Dedifferentiated amniotic fluid mesenchymal stem cell (primary cell): ENCODE measurements around the gene SHANK2.

Source experiments
- DNase-seq: peaks from one replicate; pipeline ENCODE4 v3.0.0-alpha.2; 2016; ENCODE audit errors: extremely low spot score

The SHANK2 gene

DNA sequence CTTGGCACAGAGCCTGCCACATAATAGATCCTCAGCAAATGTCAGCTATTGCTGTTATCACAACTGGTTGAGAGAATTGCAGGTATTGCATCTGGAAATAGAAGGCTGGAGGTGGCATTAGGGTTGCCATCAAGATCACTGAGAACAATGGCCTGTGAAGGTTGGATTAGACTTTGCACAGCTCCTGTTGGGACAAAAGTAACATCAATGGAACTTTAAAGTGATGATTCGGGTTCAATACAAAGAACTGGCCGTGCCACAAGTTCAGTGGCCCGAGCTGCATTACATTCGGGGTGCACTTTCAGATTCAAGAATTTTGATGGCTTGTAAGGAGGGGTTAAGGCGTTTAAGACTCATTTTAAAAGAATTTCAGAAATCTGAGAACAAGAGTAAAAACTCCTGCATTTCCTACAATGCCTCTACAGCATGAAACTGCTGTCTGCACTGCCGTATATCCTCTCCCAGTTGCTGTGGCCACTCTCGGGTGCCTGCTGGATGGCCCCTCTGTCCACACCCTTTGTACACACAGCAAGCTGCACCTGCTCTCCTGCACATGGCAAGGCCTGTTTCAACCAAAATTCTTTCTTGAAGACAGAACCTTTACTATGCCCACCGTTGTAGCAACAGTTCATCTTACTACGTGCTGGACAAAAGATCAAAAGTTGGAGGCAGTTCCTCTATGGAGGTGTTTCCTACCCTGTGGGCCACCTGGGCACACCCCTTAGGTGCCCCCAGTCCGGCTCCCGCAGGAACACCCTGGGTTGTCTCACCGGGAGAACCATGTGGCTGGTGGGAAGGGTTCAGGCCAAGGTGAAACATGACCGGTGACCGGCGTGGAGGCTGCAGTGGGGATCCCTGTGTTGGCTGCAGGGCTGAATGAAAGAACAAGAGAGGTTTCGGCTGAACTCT, 17.5 kb upstream of the SHANK2 start:
- DNase-seq: no peak

DNA sequence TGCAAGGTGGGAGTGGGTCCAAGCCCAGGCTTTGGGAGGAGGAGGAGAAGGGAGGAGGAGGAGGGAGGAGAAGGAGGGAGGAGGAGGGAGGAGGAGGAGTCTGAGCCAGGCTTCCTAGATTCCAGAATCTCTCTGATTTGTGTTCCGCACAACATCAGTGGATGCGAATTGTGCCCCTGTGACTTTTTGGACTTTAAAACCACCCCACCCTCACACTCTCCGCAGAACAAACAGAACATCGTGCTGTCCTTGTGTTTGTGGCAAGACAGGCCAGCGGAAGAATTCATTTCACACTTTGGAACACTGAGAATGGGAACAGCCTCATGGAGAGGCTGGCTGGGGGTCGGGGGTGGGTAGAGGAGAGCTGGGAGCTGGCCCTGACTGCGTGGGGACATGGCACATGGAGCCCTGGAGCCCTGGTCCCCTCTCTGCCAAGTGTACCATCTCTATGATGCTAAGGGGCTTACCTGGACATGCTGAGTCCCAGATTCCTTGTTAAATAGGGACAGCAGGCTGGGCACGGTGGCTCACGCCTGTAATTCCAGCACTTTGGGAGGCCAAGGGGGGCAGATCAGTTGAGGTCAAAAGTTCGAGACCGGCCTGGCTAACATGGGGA, 16.4 kb upstream of the SHANK2 start:
- DNase-seq: no peak

DNA sequence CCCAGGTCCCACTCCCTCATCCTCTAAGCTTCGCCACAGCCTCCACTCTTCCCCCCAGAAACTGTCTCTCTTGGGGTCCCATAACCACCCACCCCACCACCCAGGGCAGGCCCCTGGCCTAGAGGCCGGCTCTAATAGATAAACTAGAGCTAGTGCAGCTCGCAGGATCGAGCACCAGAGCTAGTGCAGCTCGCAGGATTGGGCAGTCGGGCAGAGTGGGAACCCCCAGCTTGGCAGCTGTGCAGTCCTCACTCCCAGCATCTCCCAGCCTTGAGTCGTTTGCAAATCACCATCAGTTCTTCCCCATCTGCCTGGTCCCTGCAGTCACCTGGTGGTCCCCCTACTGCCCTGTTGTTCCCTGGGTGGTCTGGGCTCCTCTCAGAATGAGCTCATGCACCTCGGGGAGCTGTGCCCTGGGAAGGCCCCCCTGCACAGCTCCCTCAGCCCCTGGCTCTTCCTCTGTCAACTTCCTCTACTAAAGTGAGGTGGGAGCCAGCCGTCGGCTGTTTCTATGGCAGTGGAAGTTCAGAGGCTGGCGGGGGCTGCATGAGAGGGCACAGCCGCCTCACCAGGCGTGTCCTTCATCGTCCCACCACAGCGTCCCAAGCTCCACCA, 15.5 kb upstream of the SHANK2 start:
- DNase-seq: no peak

DNA sequence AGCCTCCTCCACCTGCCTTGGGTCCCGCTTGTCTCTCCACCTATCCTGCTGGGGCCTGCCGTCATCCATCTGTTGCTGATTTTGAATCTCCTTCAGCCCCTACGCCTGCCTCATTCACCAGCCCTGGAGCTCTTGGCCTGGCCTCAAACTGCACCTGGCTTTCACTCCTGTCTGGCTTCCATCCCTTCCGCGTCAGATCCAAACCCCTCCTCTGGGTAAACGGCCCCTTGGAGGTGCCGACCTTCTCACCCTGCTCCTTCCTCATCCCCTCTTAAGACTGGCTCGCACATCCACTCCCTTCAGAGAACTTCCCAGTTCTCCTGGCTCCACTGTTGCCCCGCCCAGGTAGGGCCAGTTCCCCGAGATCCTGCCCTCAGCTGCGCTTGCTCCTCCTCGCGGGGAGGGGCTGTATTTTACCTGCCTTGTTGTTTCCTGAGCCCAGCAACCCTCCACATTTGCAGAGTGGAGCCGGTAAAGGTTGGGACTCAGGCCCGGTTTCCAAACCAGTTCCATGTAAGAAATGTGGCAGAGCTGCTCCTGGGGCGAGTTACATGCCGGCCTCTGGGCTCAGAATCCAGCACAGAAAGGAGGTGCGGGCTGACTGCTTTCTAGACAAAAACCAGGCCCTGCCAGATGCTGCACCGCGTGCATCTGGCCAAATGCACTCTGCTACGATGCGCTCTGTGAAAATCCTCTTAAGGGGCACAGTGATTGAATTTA, 13.9 kb upstream of the SHANK2 start:
- DNase-seq: no peak

GRCh38 chr11:71265559-71266092, 13.2 kb upstream of the SHANK2 start:
- no peak for DNase-seq

DNA sequence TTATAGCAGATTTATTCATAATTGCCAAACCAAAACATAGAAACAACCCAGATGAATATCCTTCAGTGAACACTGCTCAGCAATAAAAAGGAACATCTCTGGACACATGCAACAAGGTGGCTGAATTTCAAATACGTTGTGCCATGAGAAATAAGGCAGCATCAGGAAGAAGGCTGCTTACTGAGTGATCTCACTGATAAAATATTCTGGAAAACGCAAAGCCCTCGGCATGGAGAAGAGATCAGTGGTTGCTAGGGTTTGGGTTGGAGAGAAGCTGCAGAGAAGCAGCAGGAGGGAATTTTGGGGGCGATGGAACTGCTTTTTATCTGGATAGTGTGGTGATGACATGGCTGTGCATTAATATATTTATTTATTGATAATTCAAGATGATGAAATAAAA, 11.0 kb upstream of the SHANK2 start:
- DNase-seq: no peak

DNA sequence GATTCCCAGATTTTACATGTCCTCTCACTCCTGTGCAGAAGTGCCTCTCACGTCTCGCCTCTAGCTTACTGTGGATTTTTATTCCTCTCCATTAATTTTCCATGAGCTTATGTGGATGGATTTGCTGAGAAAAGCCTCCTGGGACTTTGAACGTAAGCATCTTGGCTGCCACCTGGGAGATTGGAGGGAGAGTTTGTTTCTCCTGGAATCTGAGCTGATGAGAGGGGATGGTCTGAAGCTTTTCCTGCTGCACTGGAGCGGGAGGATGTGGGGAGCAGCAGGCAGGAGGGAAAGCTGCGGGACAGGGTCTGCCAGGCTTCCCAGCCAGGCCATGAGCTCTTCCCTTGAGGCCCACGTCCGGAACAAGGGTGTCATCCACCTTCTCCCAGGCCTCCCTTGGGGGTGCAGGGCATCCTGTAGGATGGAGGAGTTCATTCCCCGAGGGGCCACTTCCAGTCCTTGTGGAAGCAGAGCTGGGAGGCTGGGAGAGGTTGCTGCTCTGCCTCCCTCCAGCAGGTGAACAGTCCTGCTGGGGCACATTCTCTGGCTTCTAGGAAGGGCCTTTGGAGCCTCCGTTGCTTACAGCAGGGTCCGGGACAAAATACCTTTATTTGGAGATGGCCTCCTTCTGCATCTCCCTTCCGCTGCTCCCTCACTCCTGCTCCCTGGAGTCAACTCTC, 3.6 kb upstream of the SHANK2 start:
- DNase-seq: no peak

- DNase-seq: no peak
Observed at GRCh38 chr11:71255323-71255722, 2.9 kb upstream of the SHANK2 start.

DNA sequence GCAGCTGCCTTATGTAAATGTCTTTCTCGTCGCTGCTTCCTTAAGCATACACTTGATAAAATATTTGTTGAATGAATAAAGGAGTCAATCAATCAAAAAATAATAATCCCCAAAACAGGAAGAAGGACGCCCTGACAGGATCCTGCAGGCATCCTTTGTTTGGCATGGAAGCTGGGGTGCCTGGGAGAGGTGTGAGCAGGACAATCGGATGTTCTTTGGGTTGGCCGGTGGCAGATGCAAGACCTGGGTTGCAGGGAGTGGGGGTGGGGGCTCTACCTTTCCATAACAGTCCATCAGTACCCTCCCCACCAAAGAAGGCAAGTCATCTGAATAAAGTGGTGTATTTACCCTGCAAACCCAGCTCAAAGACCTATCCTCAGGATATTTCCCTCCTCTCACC, 1.4 kb upstream of the SHANK2 start:
- no peak for DNase-seq

DNA sequence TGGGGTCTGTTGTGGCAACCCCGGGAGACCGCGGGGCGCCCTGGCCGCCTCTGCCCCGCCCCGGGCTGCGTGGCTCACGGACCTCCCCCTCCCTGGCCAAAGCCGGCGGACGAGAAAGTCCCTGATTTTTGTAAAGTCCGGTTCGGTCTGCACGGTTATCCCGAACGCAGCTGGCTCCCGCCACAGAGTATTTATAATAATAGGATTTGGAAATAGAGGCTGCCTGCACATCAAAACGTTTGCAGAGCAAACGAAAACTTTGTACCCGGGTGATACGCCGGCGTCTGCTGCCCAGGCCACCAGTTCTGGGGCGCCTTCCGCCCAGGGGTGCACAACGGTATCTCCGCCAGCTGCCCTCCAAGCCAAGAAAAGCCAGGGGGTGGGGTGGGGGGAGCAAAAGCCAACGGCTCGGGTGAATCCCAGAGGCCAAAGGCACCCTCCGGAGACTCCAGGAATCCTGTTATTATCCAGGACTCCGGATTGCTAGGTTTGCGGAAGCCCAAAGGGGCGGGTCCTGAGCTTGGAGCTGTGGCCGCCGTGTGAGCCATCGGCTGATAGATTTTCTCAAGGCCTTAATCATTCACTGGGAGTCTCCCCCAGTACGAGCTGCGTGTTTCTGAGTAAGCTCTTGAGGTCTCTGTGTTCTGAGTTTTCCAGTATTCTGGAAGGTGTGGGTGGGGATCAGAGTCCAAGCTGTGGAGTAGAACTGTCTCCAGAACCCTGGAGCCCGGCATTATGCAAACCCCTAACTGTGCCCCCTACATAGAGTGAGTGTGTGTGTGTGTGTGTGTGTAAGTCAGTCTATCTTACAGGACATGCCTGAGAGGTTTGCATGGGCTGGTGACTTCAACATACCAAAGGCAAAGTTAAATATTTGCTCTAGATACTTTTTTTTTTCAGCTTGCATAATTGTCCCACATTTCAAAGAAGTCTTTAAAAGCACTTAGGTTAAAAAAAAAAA, 673 bp upstream of the SHANK2 start:
- DNase-seq: no peak

DNA sequence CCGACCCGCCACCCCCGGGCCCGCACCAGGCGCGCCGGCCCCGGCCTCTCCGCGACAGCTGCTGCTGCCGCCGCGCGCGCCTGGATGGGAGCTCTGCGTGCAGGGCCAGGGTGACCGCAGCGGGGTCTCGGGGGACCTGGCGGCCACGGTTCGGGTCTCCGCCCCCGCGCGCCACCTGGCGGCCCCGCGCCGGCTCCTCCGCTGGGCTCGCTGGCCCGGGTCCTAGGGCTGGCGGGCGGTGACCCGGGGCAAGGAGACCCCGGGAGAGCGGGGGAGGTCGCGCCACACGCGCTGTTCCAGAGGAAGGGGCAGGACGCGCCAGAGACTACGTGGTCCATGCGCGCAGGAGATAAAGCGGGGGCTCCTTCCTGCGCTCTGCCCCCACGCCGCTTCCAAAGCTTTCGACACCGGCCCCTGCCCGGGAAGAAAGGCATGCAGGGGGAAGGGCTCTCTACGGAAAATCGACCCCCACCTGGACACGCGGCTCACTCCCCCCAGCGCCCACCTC, 562 bp downstream of the SHANK2 start:
- DNase-seq: no peak

- no peak for DNase-seq
Observed at GRCh38 chr11:71251151-71251721, 1.1 kb downstream of the SHANK2 start.

- no peak for DNase-seq
Observed at GRCh38 chr11:71250523-71251150, 1.7 kb downstream of the SHANK2 start.

DNA sequence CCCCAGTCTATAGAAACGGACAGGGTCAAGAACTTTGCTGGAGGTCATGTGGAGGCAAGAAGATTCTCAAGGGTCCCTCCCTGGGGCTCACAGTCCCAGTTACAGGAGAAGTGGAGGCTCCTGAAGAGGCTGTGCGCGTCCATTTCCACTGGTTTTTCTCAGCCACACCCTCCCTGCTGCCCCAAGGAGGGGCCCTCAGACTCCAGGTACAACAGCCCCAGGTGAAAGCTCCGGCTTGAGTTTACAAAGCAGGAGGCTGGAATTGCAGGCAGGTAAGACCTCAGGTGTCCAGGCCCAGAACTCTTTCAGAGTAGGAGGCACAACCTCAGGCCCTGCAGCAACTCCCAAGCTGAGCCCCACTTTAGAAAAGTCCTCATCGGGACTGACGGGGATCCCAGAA, 3.1 kb downstream of the SHANK2 start:
- no peak for DNase-seq

- DNase-seq: no peak
Observed at GRCh38 chr11:71248656-71249055, 3.7 kb downstream of the SHANK2 start.

GRCh38 chr11:71248251-71248570, 4.2 kb downstream of the SHANK2 start:
- no peak for DNase-seq

GRCh38 chr11:71247551-71248250, 4.7 kb downstream of the SHANK2 start:
- DNase-seq: no peak

DNA sequence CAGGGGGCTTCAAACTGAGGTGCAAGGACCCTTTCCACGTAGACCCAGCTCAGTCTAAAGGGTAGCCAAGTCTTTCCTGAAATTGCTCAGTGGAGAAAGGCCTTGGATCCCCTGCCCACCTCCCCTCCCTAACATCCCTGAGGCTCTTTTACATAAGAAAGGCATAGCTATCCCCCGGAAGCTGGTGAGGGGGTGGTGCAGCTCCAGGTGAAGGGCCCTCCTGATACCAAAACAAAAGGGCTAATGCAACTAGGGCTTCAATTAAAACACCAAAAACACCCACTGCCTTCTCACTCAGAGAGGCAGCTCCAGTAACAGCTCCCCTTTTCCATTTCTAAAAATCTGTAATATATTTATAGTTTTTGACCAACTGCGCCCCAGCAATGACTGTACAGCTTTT, 5.8 kb downstream of the SHANK2 start:
- no peak for DNase-seq
